ENCODE results near the gene NCAPD3.

NCAPD3 gene

GRCh38 chr11:134110252-134110815, 113.4 kb downstream of the NCAPD3 start:
- no peak overlapping the region for H3K27ac ChIP-seq
- no peak overlapping the region for H3K9ac ChIP-seq
- no peaks in the 10 kb centered on the region for H3K27me3 ChIP-seq (ENCODE audit: insufficient read depth, low read depth)
- H3K36me3 ChIP-seq (ENCODE audit: insufficient read depth), result no peaks in the 10 kb centered on the region
- no peaks in the 10 kb centered on the region for H3K79me2 ChIP-seq (ENCODE audit: insufficient read depth, low read depth)
- no peaks in the 10 kb centered on the region for H4K20me1 ChIP-seq (ENCODE audit: insufficient read depth)
- no peak overlapping the region for H2AFZ ChIP-seq (ENCODE audit: low read depth)
- H3K4me3 ChIP-seq (IDR thresholded peaks at IDR 0.05; ENCODE audit: insufficient read depth, low read depth, low read length), result no peak overlapping the region
- TF ChIP-seq CTCF (conservative IDR thresholded peaks at IDR 0.05; ENCODE audit: low read depth, low read length), result no peak
- H3K4me2 ChIP-seq, result no peak overlapping the region
- H3K4me1 ChIP-seq (ENCODE audit: low read depth, poor library complexity, severe bottlenecking), result no peaks in the 10 kb centered on the region

All from KMS-11 (cell line).